SK-N-SH (cell line): Measurements from ENCODE around the gene ODAD2. TPM values are rescaled to one million over a fixed set of nuclear protein-coding genes. Genes with fewer than 3 reads are reported as not detected.

Source experiments
- CTCF ChIA-PET: fragments of 300-600, 350-600 bp; formaldehyde crosslinking; extraction: SDS; loops from one replicate; lab custom pipeline; 2021; lab: Yijun Ruan, JAX
- POLR2A ChIA-PET: fragments of 350-600 bp; sonication (Branson Sonifier 250); formaldehyde crosslinking; extraction: SDS; loops from one replicate; lab custom pipeline; 2020; ENCODE audit warnings: antibody characterized with exemption, inconsistent platforms; lab: Yijun Ruan, JAX
- DNase-seq: peaks from one replicate; pipeline ENCODE4 v3.0.0; 2012
- H2AFZ ChIP-seq: fragments of 200-600 bp; sonication (generic); 2 replicates; pipeline ENCODE4 v1.8.1; 2016; ENCODE audit warnings: antibody characterized with exemption, mild to moderate bottlenecking, low read depth
- H3F3A ChIP-seq: fragments of 200-600 bp; sonication (generic); replicated peaks from 2 replicates; pipeline ENCODE3; 2016; ENCODE audit warnings: antibody characterized with exemption, mild to moderate bottlenecking; ENCODE audit not compliant: insufficient read depth
- H3K27ac ChIP-seq, 2 experiments: fragments of 200-500 bp in 1 of 2; fragments of 200-600 bp in 1 of 2; sonication (Bioruptor generic) in 1 of 2; sonication (generic), shearing (Covaris generic) in 1 of 2; 2 replicates each; pipeline versions ENCODE4 v1.5.1 to v1.6.1; 2014 to 2016; ENCODE audit warnings: low read depth in 2 of 2, inconsistent platforms in 1 of 2, low read length in 1 of 2, mild to moderate bottlenecking in 1 of 2, mixed read lengths in 1 of 2
- H3K27me3 ChIP-seq: fragments of 200-600 bp; sonication (generic), shearing (Covaris generic); 2 replicates; pipeline ENCODE4 v1.6.1; 2016; ENCODE audit warnings: mixed run types; ENCODE audit not compliant: insufficient read depth
- H3K36me3 ChIP-seq, 2 experiments: fragments of 200-500 bp in 1 of 2; fragments of 200-600 bp in 1 of 2; sonication (Bioruptor generic) in 1 of 2; sonication (generic) in 1 of 2; replicated peaks in 1 of 2; 2 replicates each; pipeline versions ENCODE3 to v1.5.1; 2014 to 2016; ENCODE audit warnings: low read length in 1 of 2, mild to moderate bottlenecking in 1 of 2; ENCODE audit not compliant: insufficient read depth in 2 of 2, control insufficient read depth in 1 of 2
- H3K4me1 ChIP-seq, 2 experiments: fragments of 200-500 bp in 1 of 2; fragments of 200-600 bp in 1 of 2; sonication (Bioruptor generic) in 1 of 2; sonication (generic), shearing (Covaris generic) in 1 of 2; 2 replicates each; pipeline versions ENCODE4 v1.5.1 to v1.6.1; 2014 to 2016; ENCODE audit warnings: low read depth in 1 of 2, low read length in 1 of 2, mixed run types in 1 of 2; ENCODE audit not compliant: insufficient read depth in 2 of 2, control insufficient read depth in 1 of 2
- H3K4me2 ChIP-seq: fragments of 200-600 bp; sonication (generic), shearing (Covaris generic); 2 replicates; pipeline ENCODE4 v1.6.1; 2017; ENCODE audit warnings: mixed run types
- H3K4me3 ChIP-seq, 2 experiments: fragments of 200-500 bp in 1 of 2; fragments of 200-600 bp in 1 of 2; sonication (Bioruptor generic) in 1 of 2; sonication (generic), shearing (Covaris generic) in 1 of 2; 2 replicates each; pipeline versions ENCODE4 v1.5.1 to v1.8.1; 2014 to 2016; ENCODE audit warnings: low read depth in 2 of 2, inconsistent platforms in 1 of 2, low read length in 1 of 2, mild to moderate bottlenecking in 1 of 2, mixed read lengths in 1 of 2, moderate library complexity in 1 of 2
- H3K79me2 ChIP-seq: fragments of 200-600 bp; sonication (generic); 2 replicates; pipeline ENCODE4 v1.8.1; 2017; ENCODE audit warnings: mild to moderate bottlenecking; ENCODE audit not compliant: insufficient read depth
- H3K9ac ChIP-seq: fragments of 200-600 bp; sonication (generic); 2 replicates; pipeline ENCODE4 v1.6.1; 2017; ENCODE audit warnings: mixed run types
- H3K9me2 ChIP-seq: fragments of 200-600 bp; sonication (generic); 2 replicates; pipeline ENCODE4 v1.6.1; 2017; ENCODE audit warnings: mixed run types
- H3K9me3 ChIP-seq: fragments of 200-600 bp; sonication (generic); 2 replicates; pipeline ENCODE4 v1.6.1; 2017; ENCODE audit warnings: mixed run types, mild to moderate bottlenecking, moderate library complexity
- H4K20me1 ChIP-seq: fragments of 200-600 bp; sonication (generic); 2 replicates; pipeline ENCODE4 v1.6.1; 2017; ENCODE audit warnings: mild to moderate bottlenecking, mixed run types; ENCODE audit not compliant: insufficient read depth
- CHD2 ChIP-seq: fragments of 150-350 bp; IDR thresholded peaks from 2 replicates; pipeline ENCODE4 v1.6.1; 2018; ENCODE audit warnings: low read length; ENCODE audit not compliant: partially characterized antibody
- CTCF ChIP-seq: fragments of 200-600 bp; sonication (generic); IDR thresholded peaks from 2 replicates; pipeline ENCODE4 v1.6.1; 2017; ENCODE audit warnings: antibody characterized with exemption, mild to moderate bottlenecking, moderate library complexity
- ELF1 ChIP-seq: IDR thresholded peaks from 2 replicates; pipeline ENCODE4 v1.4.0; 2012
- EP300 ChIP-seq, 2 experiments: IDR thresholded peaks; 2 replicates each; pipeline versions ENCODE4 v1.4.0 to v1.6.1; 2012; ENCODE audit warnings: borderline replicate concordance in 1 of 2, low read depth in 1 of 2, low read length in 1 of 2
- EZH2phosphoT487 ChIP-seq: fragments of 200-600 bp; sonication (generic); IDR thresholded peaks from 2 replicates; pipeline ENCODE4 v1.6.1; 2017; ENCODE audit warnings: low read depth, mixed run types, mild to moderate bottlenecking, antibody characterized with exemption, moderate library complexity, borderline replicate concordance
- FOSL2 ChIP-seq: IDR thresholded peaks from 2 replicates; pipeline ENCODE4 v1.4.0; 2012; ENCODE audit warnings: low read depth, mild to moderate bottlenecking, moderate library complexity, borderline replicate concordance
- FOXJ3 ChIP-seq: sonication (generic); formaldehyde crosslinking; IDR thresholded peaks from 2 replicates; pipeline ENCODE4 v1.5.1; 2020; ENCODE audit warnings: mild to moderate bottlenecking, missing genetic modification reagents
- FOXM1 ChIP-seq: IDR thresholded peaks from 2 replicates; pipeline ENCODE4 v1.4.0; 2012; ENCODE audit warnings: low read depth, mild to moderate bottlenecking
- JUND ChIP-seq: IDR thresholded peaks from 2 replicates; pipeline ENCODE4 v1.4.0; 2012
- MAX ChIP-seq: IDR thresholded peaks from 2 replicates; pipeline ENCODE4 v1.4.0; 2012; ENCODE audit warnings: low read depth
- MEF2A ChIP-seq: IDR thresholded peaks from 2 replicates; pipeline ENCODE4 v1.4.0; 2012; ENCODE audit warnings: low read depth, borderline replicate concordance
- RCOR1 ChIP-seq: fragments of 150-350 bp; IDR thresholded peaks from 2 replicates; pipeline ENCODE4 v1.6.1; 2017; ENCODE audit warnings: antibody characterized with exemption, low read length
- RFX5 ChIP-seq: IDR thresholded peaks from 2 replicates; pipeline ENCODE4 v1.6.1; 2012; ENCODE audit warnings: mild to moderate bottlenecking, improper control_type of control experiment, low read length
- SIN3A ChIP-seq: IDR thresholded peaks from 2 replicates; pipeline ENCODE4 v1.6.1; 2012; ENCODE audit warnings: low read depth, mild to moderate bottlenecking, low read length, moderate library complexity, borderline replicate concordance
- TCF12 ChIP-seq: IDR thresholded peaks from 2 replicates; pipeline ENCODE4 v1.4.0; 2012
- TEAD4 ChIP-seq: IDR thresholded peaks from 2 replicates; pipeline ENCODE4 v1.4.0; 2012; ENCODE audit warnings: mild to moderate bottlenecking, borderline replicate concordance; ENCODE audit not compliant: insufficient read depth
- USF1 ChIP-seq: IDR thresholded peaks from 2 replicates; pipeline ENCODE4 v1.4.0; 2012; ENCODE audit warnings: low read depth, borderline replicate concordance
- YY1 ChIP-seq: IDR thresholded peaks from 2 replicates; pipeline ENCODE4 v1.4.0; 2012; ENCODE audit warnings: low read depth, mild to moderate bottlenecking
- ZBTB33 ChIP-seq: IDR thresholded peaks from 2 replicates; pipeline ENCODE4 v1.4.0; 2012; ENCODE audit warnings: low read depth, borderline replicate concordance
- WGBS: methylation state at CpG from one replicate; pipeline ENCODE4 v1.1.6; 2017; ENCODE audit warnings: low lambda C conversion rate; 5-methylcytosine and 5-hydroxymethylcytosine counted together
- polyA plus RNA-seq, 3 experiments: library from polyadenylated mRNA; depleted of rRNA; stranded (reverse); fragments of >200 nt; gene quantifications; 2 replicates each; pipeline ENCODE4 v1.2.3, GENCODE V29; 2012

ODAD2 gene
- polyA plus RNA-seq, 1 of the 3 experiments (the other 2 are of a cell fraction): not detected

GRCh38 chr10:27816320-27816719, 182.6 kb downstream of the ODAD2 start:
- H3K4me1 ChIP-seq: no peaks in the 10 kb centered on the region
- no peaks in the 10 kb centered on the region for H4K20me1 ChIP-seq
- WGBS: 0% methylated on average over 1 of the region's 1 CpG
- ChIA-PET CTCF (no interaction called here), POLR2A (no interaction called here)
- no peak overlapping the region for H3K9ac ChIP-seq
- H3K9me2 ChIP-seq: no peaks in the 10 kb centered on the region
- TF ChIP-seq TCF12 (no peak), JUND (no peak), SIN3A (no peak), EP300 (IDR thresholded peaks at IDR 0.05; ENCODE audit: borderline replicate concordance in 1 of 2, low read depth in 1 of 2, low read length in 1 of 2) (no peak), ZBTB33 (no peak), FOXM1 (no peak), MAX (no peak), MEF2A (no peak), TEAD4 (no peak), CTCF (no peak), ELF1 (no peak), EZH2phosphoT487 (no peak), FOXJ3 (CRISPR knock-in tag) (no peak), USF1 (no peak), FOSL2 (no peak), RFX5 (no peak), CHD2 (no peak), YY1 (no peak), RCOR1 (no peak)
- DNase-seq: no peak
- no peaks in the 10 kb centered on the region for H3K9me3 ChIP-seq
- H3K27ac ChIP-seq: no peak overlapping the region
- H3F3A ChIP-seq: no peaks in the 10 kb centered on the region
- H2AFZ ChIP-seq: no peak overlapping the region
- H3K79me2 ChIP-seq: no peaks in the 10 kb centered on the region
- no peaks in the 10 kb centered on the region for H3K27me3 ChIP-seq
- H3K36me3 ChIP-seq: no peaks in the 10 kb centered on the region
- H3K4me2 ChIP-seq: no peak overlapping the region
- no peak overlapping the region for H3K4me3 ChIP-seq
